ENCODE data around the gene LRRN4CL. TPM values are rescaled to one million over a fixed set of nuclear protein-coding genes. Genes with fewer than 3 reads are reported as not detected.

LRRN4CL gene
- total and polyA plus RNA-seq, 2 of the 8 experiments (the other 6 are each of a cell fraction or from before 2014, with no cell fraction given), result 0.05 to 0.26 TPM

DNA sequence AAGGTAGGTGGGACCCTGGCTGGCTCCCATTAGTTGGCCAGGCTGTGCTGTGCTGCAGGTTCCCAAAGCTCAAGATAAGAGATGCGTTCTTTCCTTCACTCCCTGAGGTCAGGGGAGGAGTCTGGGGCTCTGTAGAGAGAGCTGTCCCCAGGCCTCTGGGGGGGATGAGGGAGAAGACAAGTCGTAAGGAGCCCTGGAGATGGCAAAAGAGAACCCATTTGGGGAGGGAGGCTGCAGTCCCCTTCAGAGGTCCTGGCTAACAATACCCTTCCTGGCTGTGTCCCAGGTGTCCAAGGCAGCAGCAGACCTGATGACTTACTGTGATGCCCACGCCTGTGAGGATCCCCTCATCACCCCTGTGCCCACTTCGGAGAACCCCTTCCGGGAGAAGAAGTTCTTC is 19.1 kb upstream of the LRRN4CL start:
- H4K5ac ChIP-seq (ENCODE audit: insufficient read length, low read depth, low read length), result no peak overlapping the region
- peaks cover 0 to 7% of the 10 kb centered on the region in 2 experiments; a peak in 1 of 4 replicates for H3K79me2 ChIP-seq (ENCODE audit: control insufficient read depth in 1 of 2, insufficient read depth in 2 of 2, low read length in 2 of 2)
- 0 out of 2 replicates have a peak overlapping the region, but pooled peaks have one; percentile 85 for H2BK12ac ChIP-seq (ENCODE audit: low read depth, low read length)
- H3K9ac ChIP-seq (replicated peaks in 1 of 4; ENCODE audit: extremely low read depth in 1 of 4, low read depth in 3 of 4, low read length in 3 of 4), result peak overlapping the region in 2 of 4 experiments; percentile 13 to 74; a peak in 2 of 7 replicates
- H3K27ac ChIP-seq (ENCODE audit: low read depth, low read length), result peak overlapping the region; percentile 78; the same call in 1 of the 2 replicates
- H3K36me3 ChIP-seq (ENCODE audit: control insufficient read depth in 2 of 4, insufficient read depth in 4 of 4, low read length in 3 of 4), result peaks cover 11 to 29% (median 15%) of the 10 kb centered on the region in 4 experiments
- CTCF ChIA-PET (ENCODE audit: partially characterized antibody), result interaction anchor here (0.7 to 3.8 kb wide), 9 partner anchors 14 to 364 kb away, joined by 3 to 21 read pairs (median 4); partner anchors contain the start of genes LBHD1, LRRN4CL, UBXN1 and UQCC3
- H3K9me3 ChIP-seq (ENCODE audit: insufficient read depth in 2 of 2, low read depth in 1 of 2, low read length in 1 of 2), result no peaks in the 10 kb centered on the region
- H3K4ac ChIP-seq (replicated peaks; ENCODE audit: insufficient read length, low read depth, low read length), result no peak overlapping the region
- H2AFZ ChIP-seq (ENCODE audit: low read length), result no peak overlapping the region
- H2BK120ac ChIP-seq (replicated peaks; ENCODE audit: low read depth, low read length), result no peak overlapping the region
- 0 out of 2 replicates have a peak overlapping the region, but pooled peaks have one; percentile 50 for H2BK15ac ChIP-seq (ENCODE audit: low read length)
- peak overlapping the region; percentile 82; the same call in 1 of the 2 replicates for H2BK5ac ChIP-seq (ENCODE audit: low read depth, low read length)
- no peak overlapping the region for H3K56ac ChIP-seq (replicated peaks; ENCODE audit: insufficient read length, low read depth, low read length)
- no peak overlapping the region for H4K91ac ChIP-seq (replicated peaks; ENCODE audit: insufficient read length, low read length)
- no peak overlapping the region for H3K23ac ChIP-seq (ENCODE audit: insufficient read length)
- H3K14ac ChIP-seq (ENCODE audit: insufficient read length), result no peak overlapping the region
- peaks cover 22% of the 10 kb centered on the region for H3K23me2 ChIP-seq (ENCODE audit: low read depth, low read length)
- H3K4me3 ChIP-seq (ENCODE audit: extremely low read depth in 1 of 4, insufficient read depth in 2 of 4, low read depth in 3 of 4, low read length in 4 of 4), result peak overlapping the region; percentile 68 to 89 (median 84)
- H3K18ac ChIP-seq (ENCODE audit: extremely low read depth, low read length), result peak overlapping the region; percentile 79; the same call in 1 of the 2 replicates
- 70% methylated on average over 5 of the region's 5 CpGs; no CpG with 5 or more reads in 1 of the 2 experiments for WGBS, 2 experiments (ENCODE audit: extremely low coverage in 1 of 2, insufficient coverage in 1 of 2, insufficient read length in 1 of 2, insufficient replicate concordance in 2 of 2, low coverage in 1 of 2, low lambda C conversion rate in 2 of 2, missing lambda C conversion rate in 1 of 2)
- H3K4me1 ChIP-seq (replicated peaks in 1 of 4; ENCODE audit: control insufficient read depth in 3 of 4, insufficient read depth in 4 of 4, low read length in 3 of 4), result peaks cover 7 to 34% (median 20%) of the 10 kb centered on the region in 4 experiments
- no peak overlapping the region for H2BK20ac ChIP-seq (ENCODE audit: low read length)
- peak overlapping the region; percentile 25; the same call in 1 of the 2 replicates for H2AK5ac ChIP-seq (ENCODE audit: low read depth, low read length)
- H3K79me1 ChIP-seq (ENCODE audit: low read depth, low read length), result no peaks in the 10 kb centered on the region; the same call in 1 of the 2 replicates
- TF ChIP-seq SUZ12 (IDR thresholded peaks at IDR 0.05; ENCODE audit: low read length) (peak; percentile 28; the same call in 1 of the 2 replicates), NRF1 (IDR thresholded peaks at IDR 0.05; ENCODE audit: low read depth, low read length) (no peak), TEAD4 (IDR thresholded peaks at IDR 0.05; ENCODE audit: low read depth, low read length) (no peak), E2F6 (IDR thresholded peaks at IDR 0.05) (no peak), CHD2 (IDR thresholded peaks at IDR 0.05; ENCODE audit: low read length) (no peak)
- TF ChIP-seq, protein P1, sequence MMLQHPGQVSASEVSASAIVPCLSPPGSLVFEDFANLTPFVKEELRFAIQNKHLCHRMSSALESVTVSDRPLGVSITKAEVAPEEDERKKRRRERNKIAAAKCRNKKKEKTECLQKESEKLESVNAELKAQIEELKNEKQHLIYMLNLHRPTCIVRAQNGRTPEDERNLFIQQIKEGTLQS (IDR thresholded peaks at IDR 0.05; ENCODE audit: insufficient read depth, low read depth, low read length), result no peak
- no peaks in the 10 kb centered on the region for H4K20me1 ChIP-seq (replicated peaks in 1 of 2; ENCODE audit: control insufficient read depth in 1 of 2, insufficient read depth in 2 of 2, low read length in 2 of 2)
- peak overlapping the region; percentile 99 for H3K4me2 ChIP-seq (ENCODE audit: insufficient read depth in 1 of 2, low read depth in 2 of 2, low read length in 2 of 2)
- DNase-seq (ENCODE audit: low read depth in 1 of 2, low spot score in 2 of 2) (no peak), FAIRE-seq (no peak)
- POLR2A ChIA-PET (ENCODE audit: partially characterized antibody), result interaction anchor here (0.7 to 61.4 kb wide), 31 partner anchors 8 to 172 kb away, joined by 3 to 2041 read pairs (median 9); partner anchors contain the start of genes B3GAT3, C11orf98, CSKMT and EEF1G
- H3K27me3 ChIP-seq (replicated peaks in 1 of 4; ENCODE audit: control insufficient read depth in 3 of 4, extremely low read depth in 1 of 4, insufficient read depth in 3 of 4, low read length in 3 of 4), result no peaks in the 10 kb centered on the region
- H4K8ac ChIP-seq (ENCODE audit: extremely low read depth, insufficient read depth, low read length), result no peak overlapping the region

Data from H1 (cell line).